ENCODE data around the gene ELMO1. TPM values are rescaled to one million over a fixed set of nuclear protein-coding genes. Genes with fewer than 3 reads are reported as not detected.

ELMO1 gene
- total RNA-seq, 1 experiment from 2014 or later = 1.1 TPM

GRCh38 chr7:37434529-37434928 is 14.1 kb downstream of the ELMO1 start:
- Histone ChIP-seq H2AFZ (ENCODE audit: low read depth, low read length, poor library complexity, severe bottlenecking) (no peak overlapping the region), H3K4me1 (ENCODE audit: control insufficient read depth in 1 of 2, insufficient read depth in 2 of 2, low read length in 2 of 2) (no peaks in the 10 kb centered on the region), H3K9ac (ENCODE audit: low read length) (no peak overlapping the region), H3K36me3 (ENCODE audit: control insufficient read depth in 1 of 2, insufficient read depth in 2 of 2, low read length in 2 of 2) (no peaks in the 10 kb centered on the region), H3K9me2 (ENCODE audit: insufficient read depth) (no peaks in the 10 kb centered on the region), H3K27me3 (ENCODE audit: insufficient read depth, low read length) (peaks cover 24% of the 10 kb centered on the region), H4K20me1 (ENCODE audit: insufficient read depth) (no peaks in the 10 kb centered on the region), H3K4me3 (replicated peaks in 1 of 2; ENCODE audit: low read depth in 1 of 2, low read length in 2 of 2) (no peak overlapping the region), H3K9me3 (ENCODE audit: control insufficient read depth in 1 of 2, insufficient read depth in 1 of 2, low read depth in 1 of 2, low read length in 2 of 2) (no peaks in the 10 kb centered on the region), H3K27ac (ENCODE audit: low read depth, low read length) (no peak overlapping the region), H3K79me2 (ENCODE audit: insufficient read depth, low read length) (no peaks in the 10 kb centered on the region), H3K4me2 (ENCODE audit: low read length) (no peak overlapping the region)
- ChIA-PET CTCF (no interaction called here), RAD21 (ENCODE audit: low non-redundant PET in 1 of 2, low total read pairs in 2 of 2, uncharacterized antibody in 2 of 2, unreplicated experiment in 2 of 2) (no interaction called here), POLR2A (no interaction called here)
- TF ChIP-seq SIN3A (IDR thresholded peaks at IDR 0.05; ENCODE audit: low read depth) (no peak), ZBTB33 (IDR thresholded peaks at IDR 0.05; ENCODE audit: extremely low read depth, insufficient replicate concordance, low read length) (no peak), POLR2A (IDR thresholded peaks at IDR 0.05; ENCODE audit: borderline replicate concordance, extremely low read depth, insufficient read depth, insufficient read length) (no peak), ELF1 (IDR thresholded peaks at IDR 0.05; ENCODE audit: borderline replicate concordance, low read depth) (no peak), CEBPB (IDR thresholded peaks at IDR 0.05; ENCODE audit: low read depth) (no peak), RAD21 (IDR thresholded peaks at IDR 0.05; ENCODE audit: low read depth) (no peak), REST (IDR thresholded peaks at IDR 0.05; ENCODE audit: low read depth) (no peak), POLR2AphosphoS5 (IDR thresholded peaks at IDR 0.05; ENCODE audit: low read depth, low read length) (no peak), CBX3 (IDR thresholded peaks at IDR 0.05; ENCODE audit: low read depth) (no peak)
- TF ChIP-seq, protein P1, sequence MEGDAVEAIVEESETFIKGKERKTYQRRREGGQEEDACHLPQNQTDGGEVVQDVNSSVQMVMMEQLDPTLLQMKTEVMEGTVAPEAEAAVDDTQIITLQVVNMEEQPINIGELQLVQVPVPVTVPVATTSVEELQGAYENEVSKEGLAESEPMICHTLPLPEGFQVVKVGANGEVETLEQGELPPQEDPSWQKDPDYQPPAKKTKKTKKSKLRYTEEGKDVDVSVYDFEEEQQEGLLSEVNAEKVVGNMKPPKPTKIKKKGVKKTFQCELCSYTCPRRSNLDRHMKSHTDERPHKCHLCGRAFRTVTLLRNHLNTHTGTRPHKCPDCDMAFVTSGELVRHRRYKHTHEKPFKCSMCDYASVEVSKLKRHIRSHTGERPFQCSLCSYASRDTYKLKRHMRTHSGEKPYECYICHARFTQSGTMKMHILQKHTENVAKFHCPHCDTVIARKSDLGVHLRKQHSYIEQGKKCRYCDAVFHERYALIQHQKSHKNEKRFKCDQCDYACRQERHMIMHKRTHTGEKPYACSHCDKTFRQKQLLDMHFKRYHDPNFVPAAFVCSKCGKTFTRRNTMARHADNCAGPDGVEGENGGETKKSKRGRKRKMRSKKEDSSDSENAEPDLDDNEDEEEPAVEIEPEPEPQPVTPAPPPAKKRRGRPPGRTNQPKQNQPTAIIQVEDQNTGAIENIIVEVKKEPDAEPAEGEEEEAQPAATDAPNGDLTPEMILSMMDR (IDR thresholded peaks at IDR 0.05 in 2 of 3, conservative IDR thresholded peaks at IDR 0.05 in 1 of 3; ENCODE audit: borderline replicate concordance in 1 of 3, insufficient read depth in 1 of 3, low read depth in 2 of 3, low read length in 2 of 3) = no peak
- ATAC-seq (no peak), DNase-seq (ENCODE audit: low read depth, low spot score) (no peak)
- intact Hi-C loops (cut with micrococcal nuclease) = no loop called here
- BruUV-seq (replicated peaks) = no TSS peak
